ENCODE data around the gene COBLL1. TPM values are rescaled to one million over a fixed set of nuclear protein-coding genes. Genes with fewer than 3 reads are reported as not detected.
"Not testable (repeated sequence)": the region's sequence is repeated elsewhere in the genome, so short reads cannot be mapped to it uniquely, and the experiment has no call there.

Gene COBLL1
- total RNA-seq, 1 experiment from 2014 or later = 8.0 TPM

DNA sequence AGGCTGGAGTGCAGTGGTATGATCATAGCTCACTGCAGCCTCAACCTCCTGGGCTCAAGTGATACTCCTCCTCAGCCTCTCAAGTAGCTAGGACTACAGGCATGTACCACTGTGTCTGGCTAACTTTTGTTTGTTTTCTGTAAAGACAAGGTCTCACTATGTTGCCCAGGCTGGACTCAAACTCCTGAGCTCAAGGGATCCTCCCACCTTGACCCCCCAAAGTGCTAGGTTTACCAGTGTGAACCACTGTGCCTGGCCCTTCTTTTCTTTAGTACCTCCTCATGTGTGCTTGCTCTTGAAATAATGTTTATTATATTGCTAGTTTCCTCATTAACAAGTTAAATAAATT, 19.0 kb upstream of the COBLL1 start:
- Histone ChIP-seq H3K79me2 (ENCODE audit: low read depth) (no peaks in the 10 kb centered on the region), H3F3A (ENCODE audit: insufficient read depth, low read depth) (no peaks in the 10 kb centered on the region), H3K4me2 (no peak overlapping the region), H2AFZ (no peak overlapping the region), H3K36me3 (ENCODE audit: low read depth) (no peaks in the 10 kb centered on the region), H4K20me1 (ENCODE audit: insufficient read depth) (no peaks in the 10 kb centered on the region), H3K9me3 (ENCODE audit: insufficient read depth, low read depth) (no peaks in the 10 kb centered on the region), H3K27ac (no peak overlapping the region), H3K27me3 (ENCODE audit: insufficient read depth, low read depth) (no peaks in the 10 kb centered on the region), H3K4me3 (no peak overlapping the region), H3K4me1 (replicated peaks; ENCODE audit: insufficient read depth) (no peaks in the 10 kb centered on the region), H3K9me2 (ENCODE audit: insufficient read depth) (no peaks in the 10 kb centered on the region)
- no peak for DNase-seq
- BruUV-seq (replicated peaks) = no TSS peak
- ChIA-PET CTCF (no interaction called here), POLR2A (ENCODE audit: unreplicated experiment) (no interaction called here)
- intact Hi-C loops (cut with micrococcal nuclease; ENCODE audit: unreplicated experiment) = no loop called here
- TF ChIP-seq, protein P1, sequence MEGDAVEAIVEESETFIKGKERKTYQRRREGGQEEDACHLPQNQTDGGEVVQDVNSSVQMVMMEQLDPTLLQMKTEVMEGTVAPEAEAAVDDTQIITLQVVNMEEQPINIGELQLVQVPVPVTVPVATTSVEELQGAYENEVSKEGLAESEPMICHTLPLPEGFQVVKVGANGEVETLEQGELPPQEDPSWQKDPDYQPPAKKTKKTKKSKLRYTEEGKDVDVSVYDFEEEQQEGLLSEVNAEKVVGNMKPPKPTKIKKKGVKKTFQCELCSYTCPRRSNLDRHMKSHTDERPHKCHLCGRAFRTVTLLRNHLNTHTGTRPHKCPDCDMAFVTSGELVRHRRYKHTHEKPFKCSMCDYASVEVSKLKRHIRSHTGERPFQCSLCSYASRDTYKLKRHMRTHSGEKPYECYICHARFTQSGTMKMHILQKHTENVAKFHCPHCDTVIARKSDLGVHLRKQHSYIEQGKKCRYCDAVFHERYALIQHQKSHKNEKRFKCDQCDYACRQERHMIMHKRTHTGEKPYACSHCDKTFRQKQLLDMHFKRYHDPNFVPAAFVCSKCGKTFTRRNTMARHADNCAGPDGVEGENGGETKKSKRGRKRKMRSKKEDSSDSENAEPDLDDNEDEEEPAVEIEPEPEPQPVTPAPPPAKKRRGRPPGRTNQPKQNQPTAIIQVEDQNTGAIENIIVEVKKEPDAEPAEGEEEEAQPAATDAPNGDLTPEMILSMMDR (conservative IDR thresholded peaks at IDR 0.05) = no peak
- no peak for TF ChIP-seq EZH2 (IDR thresholded peaks at IDR 0.05; ENCODE audit: low read depth)

DNA sequence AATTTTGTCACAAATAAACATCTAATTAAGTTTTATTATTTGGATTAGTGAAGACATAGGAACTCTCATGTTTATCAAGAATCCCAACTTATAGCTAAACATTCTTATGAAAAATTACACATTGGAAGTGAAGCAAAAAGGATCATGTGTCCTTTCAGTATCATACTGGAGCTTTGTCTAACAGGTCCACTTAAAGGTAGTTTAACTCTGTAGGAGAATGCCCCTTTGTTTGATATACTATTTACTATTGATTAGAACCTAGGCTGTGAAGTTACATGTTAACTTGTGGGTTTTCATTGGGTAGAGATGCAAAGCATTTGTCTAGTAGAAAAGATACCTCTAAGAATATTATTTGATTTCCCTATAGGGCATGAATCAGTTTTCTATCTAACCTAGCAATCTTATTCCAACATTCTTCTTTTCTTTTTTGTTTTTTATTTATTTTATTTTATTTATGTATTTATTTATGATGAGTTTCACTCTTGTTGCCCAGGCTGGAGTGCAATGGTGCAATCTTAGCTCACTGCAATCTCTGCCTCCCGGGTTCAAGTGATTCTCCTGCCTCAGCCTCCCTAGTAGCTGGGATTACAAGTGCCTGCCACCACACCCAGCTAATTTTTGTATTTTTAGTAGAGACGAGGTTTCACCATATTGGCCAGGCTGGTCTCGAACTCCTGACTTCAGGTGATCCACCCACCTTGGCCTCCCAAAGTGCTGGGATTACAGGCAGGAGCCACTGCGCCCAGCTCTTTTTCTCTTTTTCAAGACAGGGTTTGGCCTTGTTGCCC, 18.5 kb upstream of the COBLL1 start:
- H3K36me3 ChIP-seq (ENCODE audit: low read depth); H3K27me3 ChIP-seq (ENCODE audit: insufficient read depth, low read depth); H3K9me3 ChIP-seq (ENCODE audit: insufficient read depth, low read depth); H3K9me2 ChIP-seq (ENCODE audit: insufficient read depth); BruUV-seq (replicated peaks); H3K79me2 ChIP-seq (ENCODE audit: low read depth); H2AFZ ChIP-seq; H3F3A ChIP-seq (ENCODE audit: insufficient read depth, low read depth); POLR2A ChIA-PET (ENCODE audit: unreplicated experiment); DNase-seq; H3K27ac ChIP-seq; H3K4me2 ChIP-seq; intact Hi-C loops (cut with micrococcal nuclease; ENCODE audit: unreplicated experiment); H3K4me1 ChIP-seq (replicated peaks; ENCODE audit: insufficient read depth); H3K4me3 ChIP-seq; H4K20me1 ChIP-seq (ENCODE audit: insufficient read depth): not testable (repeated sequence)
- CTCF ChIA-PET = interaction anchor here (0.6 kb wide), 1 partner anchor 1690 kb away, joined by 3 read pairs; no protein-coding TSS in a partner anchor

DNA sequence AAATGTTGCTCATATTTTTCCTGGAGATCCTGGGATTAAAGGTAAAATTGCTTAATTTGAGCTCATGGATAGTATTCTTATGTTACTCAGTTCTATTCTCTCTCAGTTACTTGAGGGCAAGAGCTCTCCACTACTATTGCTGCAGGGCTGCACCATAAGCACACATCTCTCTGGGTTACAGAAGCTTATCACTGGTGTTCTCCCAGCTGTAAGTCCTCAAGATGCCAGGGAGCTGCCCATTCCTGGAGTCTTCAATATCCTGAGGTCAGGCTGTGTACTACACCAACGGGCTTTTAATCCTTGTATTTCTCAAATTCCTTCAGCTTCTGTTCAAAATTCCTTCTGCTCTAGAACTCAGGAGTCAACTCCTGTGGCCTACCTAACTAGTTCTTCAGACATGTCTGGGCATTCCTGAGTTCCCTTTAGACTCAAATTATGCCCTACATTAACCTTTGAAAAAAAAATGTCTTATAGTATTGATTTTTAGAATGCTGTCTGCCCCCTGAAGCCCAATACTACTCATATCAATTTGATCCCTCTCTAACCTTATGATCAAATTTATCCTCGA, 17.7 kb upstream of the COBLL1 start:
- Histone ChIP-seq H3K4me2 (no peak overlapping the region), H3K4me1 (replicated peaks; ENCODE audit: insufficient read depth) (no peaks in the 10 kb centered on the region), H3K9me3 (ENCODE audit: insufficient read depth, low read depth) (no peaks in the 10 kb centered on the region), H3K27me3 (ENCODE audit: insufficient read depth, low read depth) (no peaks in the 10 kb centered on the region), H3K9me2 (ENCODE audit: insufficient read depth) (no peaks in the 10 kb centered on the region), H3F3A (ENCODE audit: insufficient read depth, low read depth) (no peaks in the 10 kb centered on the region), H3K79me2 (ENCODE audit: low read depth) (no peaks in the 10 kb centered on the region), H3K36me3 (ENCODE audit: low read depth) (no peaks in the 10 kb centered on the region), H3K4me3 (no peak overlapping the region), H2AFZ (no peak overlapping the region), H3K27ac (no peak overlapping the region), H4K20me1 (ENCODE audit: insufficient read depth) (no peaks in the 10 kb centered on the region)
- ChIA-PET POLR2A (ENCODE audit: unreplicated experiment) (no interaction called here), CTCF (interaction anchor here (0.6 kb wide), 1 partner anchor 1689 kb away, joined by 3 read pairs; no protein-coding TSS in a partner anchor)
- intact Hi-C loops (cut with micrococcal nuclease; ENCODE audit: unreplicated experiment) = no loop called here
- BruUV-seq (replicated peaks) = no TSS peak
- TF ChIP-seq, protein P1 (conservative IDR thresholded peaks at IDR 0.05) = no peak
- TF ChIP-seq EZH2 (IDR thresholded peaks at IDR 0.05; ENCODE audit: low read depth) = no peak
- no peak for DNase-seq
